Neural progenitor cell (in vitro differentiated cells): Measurements from ENCODE around the gene GJA5. TPM values are rescaled to one million over a fixed set of nuclear protein-coding genes. Genes with fewer than 3 reads are reported as not detected.

ENCODE experiments used
- DNase-seq: peaks from one replicate; pipeline ENCODE4 v3.0.0-alpha.2; 2016; ENCODE audit warnings: low spot score
- H2AFZ ChIP-seq: fragments of 200-600 bp; sonication (generic); replicated peaks from 2 replicates; pipeline ENCODE4 v1.6.1; 2016; ENCODE audit warnings: antibody characterized with exemption
- H3F3A ChIP-seq: fragments of 200-600 bp; sonication (generic); 2 replicates; pipeline ENCODE4 v1.6.1; 2016; ENCODE audit warnings: antibody characterized with exemption, low read depth
- H3K27ac ChIP-seq: fragments of 200-600 bp; sonication (generic); 2 replicates; pipeline ENCODE4 v1.5.1; 2016; ENCODE audit warnings: mild to moderate bottlenecking
- H3K27me3 ChIP-seq: fragments of 200-600 bp; sonication (generic); 2 replicates; pipeline ENCODE4 v1.6.1; 2016; ENCODE audit warnings: mild to moderate bottlenecking, moderate library complexity
- H3K36me3 ChIP-seq: fragments of 200-600 bp; sonication (generic); 2 replicates; pipeline ENCODE4 v1.5.1; 2016
- H3K4me1 ChIP-seq: fragments of 200-600 bp; sonication (generic); 2 replicates; pipeline ENCODE4 v1.6.1; 2016; ENCODE audit warnings: mixed run types
- H3K4me2 ChIP-seq: fragments of 200-600 bp; sonication (generic); 2 replicates; pipeline ENCODE4 v1.6.1; 2016
- H3K4me3 ChIP-seq: fragments of 200-600 bp; sonication (generic); 2 replicates; pipeline ENCODE4 v1.5.1; 2016
- H3K79me2 ChIP-seq: fragments of 200-600 bp; sonication (generic); 2 replicates; pipeline ENCODE4 v1.6.1; 2016; ENCODE audit warnings: low read depth
- H3K9ac ChIP-seq: fragments of 200-600 bp; sonication (generic); 2 replicates; pipeline ENCODE4 v1.6.1; 2016
- H3K9me3 ChIP-seq: fragments of 200-600 bp; sonication (generic); 2 replicates; pipeline ENCODE4 v1.5.1; 2016; ENCODE audit warnings: low read depth
- H4K20me1 ChIP-seq: fragments of 200-600 bp; sonication (generic); 2 replicates; pipeline ENCODE4 v1.6.1; 2016; ENCODE audit warnings: low read depth
- H3K27ac Mint-ChIP-seq: 3 replicates; pipeline ENCODE4 v1.8.0; 2021; ENCODE audit warnings: mixed read lengths
- H3K27me3 Mint-ChIP-seq: 2 replicates; pipeline ENCODE4 v1.8.0; 2022; ENCODE audit warnings: low read depth, mild to moderate bottlenecking, inconsistent platforms, moderate library complexity, mixed read lengths; ENCODE audit not compliant: insufficient read depth
- H3K36me3 Mint-ChIP-seq: 3 replicates; pipeline ENCODE4 v1.8.0; 2021; ENCODE audit warnings: mixed read lengths
- H3K4me1 Mint-ChIP-seq: 3 replicates; pipeline ENCODE4 v1.8.0; 2021; ENCODE audit warnings: mixed read lengths
- H3K4me3 Mint-ChIP-seq: 3 replicates; pipeline ENCODE4 v1.8.0; 2021; ENCODE audit warnings: mild to moderate bottlenecking, moderate library complexity, mixed read lengths
- H3K9me3 Mint-ChIP-seq: 3 replicates; pipeline ENCODE4 v1.8.0; 2020; ENCODE audit warnings: mixed read lengths
- CTCF ChIP-seq: fragments of 200-600 bp; sonication (generic); IDR thresholded peaks from 2 replicates; pipeline ENCODE4 v1.5.1; 2017; ENCODE audit warnings: antibody characterized with exemption, mild to moderate bottlenecking
- EZH2 ChIP-seq: fragments of 200-600 bp; sonication (generic); IDR thresholded peaks from 2 replicates; pipeline ENCODE4 v1.6.1; 2017; ENCODE audit warnings: antibody characterized with exemption, mild to moderate bottlenecking, moderate library complexity
- EZH2phosphoT487 ChIP-seq: fragments of 200-600 bp; sonication (generic); IDR thresholded peaks from 2 replicates; pipeline ENCODE4 v1.6.1; 2017; ENCODE audit warnings: antibody characterized with exemption
- total RNA-seq: library from RNA; depleted of rRNA; stranded (reverse); fragments of >200 nt; gene quantifications from 2 replicates; pipeline ENCODE4 v1.2.3, GENCODE V29; 2015; ENCODE audit warnings: low replicate concordance

GJA5 gene
- total RNA-seq, 1 donor from 2014 or later = 0.11 TPM

- peaks cover 4% of the 10 kb centered on the region for H3K27me3 Mint-ChIP-seq
- no peaks in the 10 kb centered on the region for H3K36me3 Mint-ChIP-seq
- H3K4me1 Mint-ChIP-seq = peaks cover 18% of the 10 kb centered on the region
- H3K4me3 Mint-ChIP-seq = peak overlapping the region; percentile 52
- Histone ChIP-seq H3F3A (no peaks in the 10 kb centered on the region), H3K79me2 (no peaks in the 10 kb centered on the region), H2AFZ (peak overlapping the region; percentile 82), H3K9me3 (no peaks in the 10 kb centered on the region), H3K9ac (no peak overlapping the region), H3K4me3 (no peak overlapping the region), H3K4me1 (peaks cover 12% of the 10 kb centered on the region), H3K36me3 (no peaks in the 10 kb centered on the region), H3K27me3 (no peaks in the 10 kb centered on the region), H3K27ac (no peak overlapping the region), H3K4me2 (peak overlapping the region; percentile 66), H4K20me1 (no peaks in the 10 kb centered on the region)
- TF ChIP-seq EZH2phosphoT487 = no peak
- no peak for TF ChIP-seq CTCF
- no peak for TF ChIP-seq EZH2
- peak; percentile 15 for DNase-seq
- H3K27ac Mint-ChIP-seq = peak overlapping the region; percentile 66
- H3K9me3 Mint-ChIP-seq = no peaks in the 10 kb centered on the region
Observed at GRCh38 chr1:147773215-147773715, 12.9 kb upstream of the GJA5 start.

GRCh38 chr1:147772570-147772969, 12.2 kb upstream of the GJA5 start:
- DNase-seq = no peak
- Mint-ChIP-seq H3K4me3 (no peak overlapping the region), H3K36me3 (no peaks in the 10 kb centered on the region), H3K9me3 (no peaks in the 10 kb centered on the region), H3K27ac (no peak overlapping the region), H3K27me3 (peaks cover 4% of the 10 kb centered on the region), H3K4me1 (peaks cover 18% of the 10 kb centered on the region)
- no peaks in the 10 kb centered on the region for H3K27me3 ChIP-seq
- no peak overlapping the region for H3K9ac ChIP-seq
- no peaks in the 10 kb centered on the region for H3K36me3 ChIP-seq
- H4K20me1 ChIP-seq = no peaks in the 10 kb centered on the region
- no peaks in the 10 kb centered on the region for H3K9me3 ChIP-seq
- H3K4me3 ChIP-seq = no peak overlapping the region
- peak overlapping the region; percentile 82 for H2AFZ ChIP-seq
- TF ChIP-seq EZH2 (no peak), CTCF (no peak), EZH2phosphoT487 (no peak)
- no peak overlapping the region for H3K27ac ChIP-seq
- H3K79me2 ChIP-seq = no peaks in the 10 kb centered on the region
- H3K4me1 ChIP-seq = peaks cover 12% of the 10 kb centered on the region
- peak overlapping the region; percentile 66 for H3K4me2 ChIP-seq
- H3F3A ChIP-seq = no peaks in the 10 kb centered on the region

- H3K4me1 ChIP-seq = peaks cover 12% of the 10 kb centered on the region
- Mint-ChIP-seq H3K4me3 (no peak overlapping the region), H3K9me3 (no peaks in the 10 kb centered on the region), H3K4me1 (peaks cover 18% of the 10 kb centered on the region), H3K27ac (no peak overlapping the region), H3K27me3 (peaks cover 4% of the 10 kb centered on the region), H3K36me3 (no peaks in the 10 kb centered on the region)
- H3K27ac ChIP-seq = no peak overlapping the region
- no peaks in the 10 kb centered on the region for H3K27me3 ChIP-seq
- no peaks in the 10 kb centered on the region for H3F3A ChIP-seq
- H3K9ac ChIP-seq = no peak overlapping the region
- no peak for DNase-seq
- no peaks in the 10 kb centered on the region for H3K79me2 ChIP-seq
- H2AFZ ChIP-seq = no peak overlapping the region
- no peak overlapping the region for H3K4me2 ChIP-seq
- TF ChIP-seq EZH2 (no peak), CTCF (no peak), EZH2phosphoT487 (no peak)
- H3K36me3 ChIP-seq = no peaks in the 10 kb centered on the region
- no peaks in the 10 kb centered on the region for H3K9me3 ChIP-seq
- no peak overlapping the region for H3K4me3 ChIP-seq
- H4K20me1 ChIP-seq = no peaks in the 10 kb centered on the region
Observed at GRCh38 chr1:147771226-147772125, 11.1 kb upstream of the GJA5 start.
